Astrocyte (in vitro differentiated cells and primary cell): ENCODE results near the gene TAF4.

Source experiments
- EZH2 ChIP-seq: IDR thresholded peaks from 2 replicates; pipeline ENCODE4 v1.6.1; 2012; ENCODE audit warnings: mild to moderate bottlenecking, low read length, inconsistent platforms; ENCODE audit not compliant: insufficient read depth
- TF ChIP-seq, protein P1 (sequence below): IDR thresholded peaks from 2 replicates; pipeline ENCODE4 v1.5.1; 2011; ENCODE audit warnings: low read depth, mild to moderate bottlenecking, inconsistent platforms, low read length, moderate library complexity; ENCODE audit not compliant: insufficient read depth

DNA sequence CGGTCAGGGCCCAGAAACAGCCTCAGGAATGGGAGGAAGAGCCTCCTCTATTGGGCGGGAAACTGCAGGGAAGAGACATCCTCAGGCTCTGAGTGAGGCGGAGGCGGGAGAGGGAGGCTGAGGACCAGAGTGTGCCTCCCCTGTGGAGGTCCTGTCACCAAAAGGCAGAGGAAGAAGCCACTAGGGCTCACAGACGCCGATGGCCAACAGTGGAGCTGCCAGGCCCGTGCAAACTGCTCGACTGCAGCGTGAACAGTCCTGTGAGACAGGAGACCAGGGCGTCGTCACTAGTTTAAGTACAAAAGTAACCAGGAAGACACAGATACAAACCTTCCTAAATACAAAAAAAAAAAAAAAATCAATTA is 82.7 kb downstream of the TAF4 start:
- TF ChIP-seq, protein P1, sequence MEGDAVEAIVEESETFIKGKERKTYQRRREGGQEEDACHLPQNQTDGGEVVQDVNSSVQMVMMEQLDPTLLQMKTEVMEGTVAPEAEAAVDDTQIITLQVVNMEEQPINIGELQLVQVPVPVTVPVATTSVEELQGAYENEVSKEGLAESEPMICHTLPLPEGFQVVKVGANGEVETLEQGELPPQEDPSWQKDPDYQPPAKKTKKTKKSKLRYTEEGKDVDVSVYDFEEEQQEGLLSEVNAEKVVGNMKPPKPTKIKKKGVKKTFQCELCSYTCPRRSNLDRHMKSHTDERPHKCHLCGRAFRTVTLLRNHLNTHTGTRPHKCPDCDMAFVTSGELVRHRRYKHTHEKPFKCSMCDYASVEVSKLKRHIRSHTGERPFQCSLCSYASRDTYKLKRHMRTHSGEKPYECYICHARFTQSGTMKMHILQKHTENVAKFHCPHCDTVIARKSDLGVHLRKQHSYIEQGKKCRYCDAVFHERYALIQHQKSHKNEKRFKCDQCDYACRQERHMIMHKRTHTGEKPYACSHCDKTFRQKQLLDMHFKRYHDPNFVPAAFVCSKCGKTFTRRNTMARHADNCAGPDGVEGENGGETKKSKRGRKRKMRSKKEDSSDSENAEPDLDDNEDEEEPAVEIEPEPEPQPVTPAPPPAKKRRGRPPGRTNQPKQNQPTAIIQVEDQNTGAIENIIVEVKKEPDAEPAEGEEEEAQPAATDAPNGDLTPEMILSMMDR = no peak
- no peak for TF ChIP-seq EZH2
